NCI-H345 treated with DMSO at 0.1 percent for 48 hours (cell line): ENCODE measurements around the gene OBSCN.

Source experiments
- DNase-seq: peaks from one replicate; lab custom pipeline; 2025; ENCODE audit not compliant: unreplicated experiment; lab: John Stamatoyannopoulos, UW

The OBSCN gene

GRCh38 chr1:228364068-228364705 lies 156.3 kb downstream of the OBSCN start:
- DNase-seq: no peak

GRCh38 chr1:228364706-228365213 lies 156.9 kb downstream of the OBSCN start:
- DNase-seq: no peak

DNA sequence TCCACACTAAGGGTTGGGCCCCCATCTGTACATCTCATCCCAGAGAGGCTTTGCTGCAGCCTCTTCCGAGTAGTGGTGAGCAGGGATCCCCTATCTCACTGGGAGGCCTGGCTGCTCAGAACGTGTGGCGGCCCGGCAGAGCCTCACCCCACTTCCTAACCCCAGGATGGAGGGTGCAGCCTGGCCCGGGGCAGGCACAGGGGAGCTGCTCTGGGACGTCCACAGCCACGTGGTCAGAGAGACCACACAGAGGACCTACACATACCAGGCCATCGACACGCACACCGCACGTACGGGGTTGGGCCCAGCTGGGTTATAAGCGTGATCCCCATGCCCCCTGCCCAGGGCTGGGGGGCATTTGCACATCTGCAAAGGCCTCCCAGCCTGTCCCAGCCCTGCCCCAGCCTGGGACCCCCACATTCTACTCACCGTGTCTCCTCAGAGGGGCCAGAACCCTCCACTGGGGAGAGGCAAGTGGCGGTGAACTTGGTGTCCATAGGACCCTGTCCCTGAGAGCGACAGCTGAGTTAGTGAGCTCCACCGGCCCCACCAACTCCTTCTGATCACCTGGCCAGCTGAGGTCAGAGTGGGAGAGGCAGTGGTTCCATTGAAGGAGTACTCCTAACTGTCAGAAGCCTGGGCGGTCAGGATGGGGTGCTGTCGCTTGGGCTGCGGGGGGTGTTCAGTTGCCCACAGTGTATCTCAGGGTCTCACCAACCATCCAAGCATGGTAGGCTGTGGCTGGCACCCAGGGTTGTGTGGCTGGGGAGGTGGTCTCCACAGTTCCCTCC lies 157.6 kb downstream of the OBSCN start:
- DNase-seq: no peak

DNA sequence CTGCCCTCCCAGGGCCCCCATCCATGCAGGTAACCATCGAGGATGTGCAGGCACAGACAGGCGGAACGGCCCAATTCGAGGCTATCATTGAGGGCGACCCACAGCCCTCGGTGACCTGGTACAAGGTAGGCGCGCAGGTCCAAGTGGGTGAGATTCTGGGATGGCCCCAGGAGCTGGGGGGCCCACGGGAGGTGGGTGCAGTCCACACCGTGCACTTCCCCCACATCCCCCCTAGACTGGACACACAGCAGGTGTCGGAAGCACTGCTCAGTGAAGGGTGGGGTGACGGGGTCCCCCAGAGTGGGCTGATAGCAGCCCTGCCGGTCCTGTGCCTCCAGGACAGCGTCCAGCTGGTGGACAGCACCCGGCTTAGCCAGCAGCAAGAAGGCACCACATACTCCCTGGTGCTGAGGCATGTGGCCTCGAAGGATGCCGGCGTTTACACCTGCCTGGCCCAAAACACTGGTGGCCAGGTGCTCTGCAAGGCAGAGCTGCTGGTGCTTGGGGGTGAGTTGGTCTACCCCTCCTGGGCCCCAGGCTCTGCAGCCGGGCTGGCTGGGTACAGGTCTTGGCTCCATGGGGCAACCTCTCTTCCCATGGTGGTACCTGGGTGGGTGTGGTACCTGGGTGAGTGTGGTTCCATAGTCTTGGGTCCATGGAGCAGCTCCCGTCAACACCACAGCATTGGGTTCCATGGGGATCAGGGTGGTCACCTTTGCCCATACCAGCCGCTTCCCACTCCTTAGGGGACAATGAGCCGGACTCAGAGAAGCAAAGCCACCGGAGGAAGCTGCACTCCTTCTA lies 158.4 kb downstream of the OBSCN start:
- DNase-seq: no peak

GRCh38 chr1:228366866-228367741 lies 159.3 kb downstream of the OBSCN start:
- no peak for DNase-seq

DNA sequence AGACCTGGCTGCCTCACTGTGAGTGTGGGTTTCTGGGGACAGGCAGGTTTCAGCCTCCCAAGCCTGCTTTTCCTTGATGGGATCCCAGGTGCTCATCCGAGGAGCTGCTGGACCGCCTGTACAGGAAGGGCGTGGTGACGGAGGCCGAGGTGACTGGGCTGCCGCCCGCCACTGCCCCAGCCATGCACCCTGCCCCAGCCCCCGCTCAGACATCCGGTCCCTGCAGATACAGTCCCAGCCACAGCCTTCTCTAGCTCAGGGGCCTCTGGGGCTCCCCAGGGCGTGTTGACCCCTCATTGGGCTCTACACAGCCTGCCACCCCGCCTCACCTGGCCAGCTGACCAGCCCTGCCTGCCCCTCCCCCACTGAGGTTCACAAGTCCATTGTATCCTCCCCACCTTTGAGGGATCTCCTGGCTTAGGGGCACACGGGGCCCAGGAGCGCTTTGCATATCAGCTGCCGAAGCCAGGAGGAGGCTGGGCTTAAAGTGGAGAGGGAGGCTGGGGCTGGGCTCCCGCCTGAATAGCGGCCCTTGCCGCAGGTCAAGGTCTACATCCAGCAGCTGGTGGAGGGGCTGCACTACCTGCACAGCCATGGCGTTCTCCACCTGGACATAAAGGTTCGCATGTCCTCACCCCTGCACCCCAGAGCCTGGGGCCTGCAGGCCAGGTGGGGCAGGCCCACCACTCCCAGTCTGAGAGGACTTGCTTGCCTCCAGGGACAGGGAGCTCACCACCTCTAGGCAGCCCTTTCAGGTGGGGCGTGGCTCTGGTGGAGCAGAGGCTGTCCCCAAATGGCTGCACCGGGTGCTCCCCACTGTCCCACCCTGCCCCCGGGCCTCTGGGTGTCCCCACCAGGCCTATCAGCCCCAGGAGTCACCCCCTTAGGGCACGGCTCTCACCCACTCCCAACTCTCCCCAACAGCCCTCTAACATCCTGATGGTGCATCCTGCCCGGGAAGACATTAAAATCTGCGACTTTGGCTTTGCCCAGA lies 160.3 kb downstream of the OBSCN start:
- DNase-seq: no peak

DNA sequence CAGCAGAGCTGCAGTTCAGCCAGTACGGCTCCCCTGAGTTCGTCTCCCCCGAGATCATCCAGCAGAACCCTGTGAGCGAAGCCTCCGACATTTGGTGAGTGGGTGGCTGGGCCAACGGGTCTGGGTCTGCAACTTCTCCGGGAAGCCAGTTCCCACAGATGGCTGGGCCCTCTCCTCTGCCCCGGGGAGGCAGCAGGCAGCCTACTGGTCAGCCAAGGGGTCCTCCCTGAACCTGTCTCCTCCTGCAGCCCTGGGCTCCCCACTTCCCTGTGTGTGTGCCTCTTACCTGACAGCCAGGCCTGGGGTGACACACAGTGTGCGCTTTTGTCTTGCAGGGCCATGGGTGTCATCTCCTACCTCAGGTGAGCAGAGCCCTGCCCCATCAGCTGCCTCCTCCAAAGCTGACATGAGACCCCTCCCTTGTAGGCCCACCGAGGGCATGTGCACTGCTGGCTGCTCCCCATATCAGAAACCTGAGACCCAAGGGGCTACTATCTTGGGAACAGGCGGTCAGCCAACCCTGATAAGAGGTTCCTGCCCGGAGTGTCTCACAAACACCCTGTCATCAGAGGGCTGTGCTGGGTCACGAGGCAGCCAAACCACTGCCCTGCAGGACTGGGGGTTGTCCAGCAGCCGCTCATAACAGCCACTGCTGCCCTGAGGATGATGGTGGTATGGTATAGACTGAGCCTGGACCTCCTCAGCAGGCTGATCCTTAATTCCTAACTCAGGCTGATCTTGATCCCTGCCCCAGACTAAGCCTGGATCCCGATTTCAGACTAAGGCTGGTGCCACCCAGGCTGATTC lies 161.2 kb downstream of the OBSCN start:
- DNase-seq: no peak

DNA sequence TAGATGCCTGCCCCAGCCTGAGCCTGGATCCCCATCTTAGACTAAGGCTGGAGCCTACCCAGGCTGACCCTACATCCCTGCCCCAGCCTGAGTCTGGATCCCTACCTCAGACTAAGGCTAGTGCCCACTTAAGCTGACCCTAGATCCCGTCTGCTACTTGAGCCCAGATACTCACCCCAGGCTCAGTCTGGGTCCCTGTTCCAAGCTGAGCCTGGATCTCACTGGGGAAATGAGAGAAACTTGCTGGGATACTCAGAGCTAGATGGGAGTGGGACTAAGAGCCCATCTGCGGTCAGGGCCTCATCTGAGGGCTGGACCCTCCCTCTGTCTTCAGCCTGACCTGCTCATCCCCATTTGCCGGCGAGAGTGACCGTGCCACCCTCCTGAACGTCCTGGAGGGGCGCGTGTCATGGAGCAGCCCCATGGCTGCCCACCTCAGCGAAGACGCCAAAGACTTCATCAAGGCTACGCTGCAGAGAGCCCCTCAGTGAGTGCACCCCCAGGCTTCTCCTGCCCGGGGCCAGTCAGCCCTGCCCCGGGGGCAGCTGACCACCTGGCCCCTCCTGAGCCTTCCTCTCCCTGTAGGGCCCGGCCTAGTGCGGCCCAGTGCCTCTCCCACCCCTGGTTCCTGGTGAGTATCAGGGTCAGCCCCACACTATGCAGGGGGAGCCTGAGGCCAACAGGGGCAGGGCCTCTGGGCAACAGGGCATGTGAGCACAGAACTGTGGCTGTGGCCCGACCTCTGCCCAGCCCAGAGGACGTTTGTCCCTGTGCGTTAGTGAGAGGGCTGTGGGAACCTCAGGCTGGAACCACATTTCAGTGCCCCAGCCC lies 162.0 kb downstream of the OBSCN start:
- no peak for DNase-seq

DNA sequence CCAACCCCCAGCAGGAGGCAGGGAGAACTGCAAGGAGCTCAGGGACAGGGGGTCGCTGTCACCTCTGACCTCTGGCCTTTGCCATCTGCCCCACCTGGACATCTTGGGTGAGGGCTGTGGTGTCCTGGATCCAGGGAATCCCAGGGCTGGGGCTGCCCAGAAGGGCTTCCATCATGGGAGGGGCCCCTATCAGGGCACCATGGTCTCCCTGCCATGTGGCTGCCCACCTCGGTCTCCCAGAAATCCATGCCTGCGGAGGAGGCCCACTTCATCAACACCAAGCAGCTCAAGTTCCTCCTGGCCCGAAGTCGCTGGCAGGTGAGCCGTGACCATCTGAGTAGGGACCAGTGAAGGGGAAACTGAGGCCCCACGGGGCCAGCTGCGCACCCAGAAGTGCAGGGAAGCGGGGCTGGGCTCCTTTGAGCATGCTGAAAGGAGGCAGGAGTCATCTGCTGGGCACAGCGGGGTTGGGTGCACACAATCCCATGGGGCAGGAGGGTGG lies 162.6 kb downstream of the OBSCN start:
- no peak for DNase-seq

- no peak for DNase-seq
Observed at GRCh38 chr1:228370941-228371740, 163.3 kb downstream of the OBSCN start.

DNA sequence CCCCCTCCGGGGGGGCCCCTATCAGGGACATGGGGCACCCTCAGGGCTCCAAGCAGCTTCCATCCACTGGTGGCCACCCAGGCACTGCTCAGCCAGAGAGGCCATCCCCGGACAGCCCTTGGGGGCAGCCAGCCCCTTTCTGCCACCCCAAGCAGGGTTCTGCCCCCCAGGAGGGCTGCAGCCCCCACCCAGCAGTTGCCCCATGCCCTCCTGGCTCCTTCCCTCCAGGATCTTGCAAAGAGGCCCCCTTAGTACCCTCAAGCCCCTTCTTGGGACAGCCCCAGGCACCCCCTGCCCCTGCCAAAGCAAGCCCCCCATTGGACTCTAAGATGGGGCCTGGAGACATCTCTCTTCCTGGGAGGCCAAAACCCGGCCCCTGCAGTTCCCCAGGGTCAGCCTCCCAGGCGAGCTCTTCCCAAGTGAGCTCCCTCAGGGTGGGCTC lies 163.9 kb downstream of the OBSCN start:
- no peak for DNase-seq

- no peak for DNase-seq
Observed at GRCh38 chr1:228372183-228373003, 164.5 kb downstream of the OBSCN start.

DNA sequence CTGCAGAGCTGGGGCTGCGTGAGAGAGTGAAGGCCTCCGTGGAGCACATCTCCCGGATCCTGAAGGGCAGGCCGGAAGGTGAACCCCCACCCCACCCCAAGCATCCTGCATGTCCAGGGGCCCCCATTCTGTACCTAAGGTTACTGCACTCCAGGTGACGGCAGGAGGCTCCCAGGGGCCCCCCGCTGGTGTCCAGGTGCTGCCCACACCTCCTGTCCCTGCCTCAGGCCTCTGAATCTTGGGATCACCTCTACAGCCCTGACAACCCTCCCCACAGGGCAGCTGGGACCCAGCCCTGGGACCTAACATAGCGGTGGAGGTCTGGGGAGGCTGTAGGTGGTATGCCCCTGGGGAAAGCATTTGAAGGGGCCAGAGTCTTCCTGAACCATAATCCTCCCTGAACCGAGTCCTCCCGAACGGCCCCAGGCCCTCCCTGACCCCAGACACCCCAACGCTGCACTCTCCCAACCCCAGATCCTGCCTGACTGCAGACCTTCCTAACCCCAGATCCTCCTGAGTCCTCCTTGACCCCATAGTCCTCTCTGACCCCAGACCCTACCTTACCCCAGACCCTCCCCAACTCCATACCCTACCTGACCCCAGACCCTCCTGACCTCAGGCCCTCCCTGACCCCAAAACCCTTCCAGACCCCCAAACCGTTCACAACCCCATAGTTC lies 165.3 kb downstream of the OBSCN start:
- DNase-seq: no peak

DNA sequence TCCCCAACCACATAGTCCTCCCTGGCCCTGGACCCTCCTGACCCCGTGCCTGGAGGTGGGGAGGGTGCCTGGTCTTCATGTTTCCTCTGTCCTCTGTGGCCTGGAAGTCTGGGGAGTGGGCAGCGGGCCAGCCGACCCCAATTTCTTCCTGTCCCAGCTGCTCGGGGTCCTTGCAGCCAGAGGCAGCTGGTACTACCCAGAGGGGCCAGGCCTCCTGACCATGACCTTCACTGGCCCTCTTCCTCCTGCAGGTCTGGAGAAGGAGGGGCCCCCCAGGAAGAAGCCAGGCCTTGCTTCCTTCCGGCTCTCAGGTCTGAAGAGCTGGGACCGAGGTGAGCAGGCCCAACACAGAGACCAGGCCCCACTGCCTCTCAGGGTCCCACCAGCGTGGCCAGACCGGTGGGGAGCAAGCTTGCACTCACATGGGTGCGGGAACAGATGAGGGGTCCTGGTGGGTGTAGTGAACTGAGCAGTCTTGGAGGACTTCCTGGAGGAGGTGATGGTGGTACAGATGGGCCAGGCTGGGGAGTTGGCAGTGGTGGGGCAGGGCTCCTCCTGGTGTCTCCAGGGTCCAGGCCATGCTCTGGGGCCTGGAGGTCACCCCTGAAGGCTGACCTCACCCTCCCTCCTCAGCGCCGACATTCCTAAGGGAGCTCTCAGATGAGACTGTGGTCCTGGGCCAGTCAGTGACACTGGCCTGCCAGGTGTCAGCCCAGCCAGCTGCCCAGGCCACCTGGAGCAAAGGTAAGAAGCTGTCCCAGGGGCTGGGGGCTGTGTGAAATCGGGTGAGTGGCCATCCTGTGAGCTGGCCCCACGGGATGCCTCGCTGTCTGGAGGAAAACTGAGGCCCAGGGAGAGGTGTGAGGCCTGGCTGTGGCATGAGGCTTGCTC lies 166.1 kb downstream of the OBSCN start:
- no peak for DNase-seq
